Dermis microvascular lymphatic vessel endothelial cell (primary cell): ENCODE results near the gene AJAP1. TPM values are rescaled to one million over a fixed set of nuclear protein-coding genes. Genes with fewer than 3 reads are reported as not detected.

Experiments
- DNase-seq, 2 donors: peaks; one replicate each; pipeline versions ENCODE4 v3.0.0 to v3.0.0-alpha.2; 2010; ENCODE audit warnings: low read depth in 2 of 2
- total RNA-seq: library from RNA; depleted of rRNA; stranded (reverse); fragments of >200 nt; gene quantifications from 2 replicates; pipeline ENCODE4 v1.2.1, GENCODE V29; 2014

Gene AJAP1
- total RNA-seq, 1 donor from 2014 or later: under 0.01 TPM

GRCh38 chr1:4733446-4734177 lies 79.2 kb downstream of the AJAP1 start:
- no peak for DNase-seq

- DNase-seq: no peak
These were observed 79.8 kb downstream of the AJAP1 start for GRCh38 chr1:4734219-4734618.

DNA sequence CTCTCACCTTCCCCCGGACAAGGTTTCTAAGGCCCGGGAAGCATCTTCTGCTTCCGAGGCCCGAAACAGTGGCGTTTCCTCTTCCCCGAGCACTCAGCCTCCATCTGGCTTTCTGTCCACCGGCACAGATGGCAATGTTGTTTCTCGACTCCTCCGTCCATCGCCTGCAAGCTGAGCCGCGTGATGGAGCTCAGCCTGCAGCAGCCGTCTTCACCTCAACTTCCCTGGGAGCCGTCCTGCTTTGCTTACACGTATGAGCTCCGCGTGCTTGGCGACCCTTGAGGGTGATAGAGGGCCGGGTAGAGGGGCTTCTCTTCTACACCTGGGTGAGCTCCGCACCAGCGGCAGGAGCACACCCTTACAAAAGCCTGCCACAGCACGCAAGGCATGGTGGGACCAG lies 80.4 kb downstream of the AJAP1 start:
- DNase-seq: no peak

DNA sequence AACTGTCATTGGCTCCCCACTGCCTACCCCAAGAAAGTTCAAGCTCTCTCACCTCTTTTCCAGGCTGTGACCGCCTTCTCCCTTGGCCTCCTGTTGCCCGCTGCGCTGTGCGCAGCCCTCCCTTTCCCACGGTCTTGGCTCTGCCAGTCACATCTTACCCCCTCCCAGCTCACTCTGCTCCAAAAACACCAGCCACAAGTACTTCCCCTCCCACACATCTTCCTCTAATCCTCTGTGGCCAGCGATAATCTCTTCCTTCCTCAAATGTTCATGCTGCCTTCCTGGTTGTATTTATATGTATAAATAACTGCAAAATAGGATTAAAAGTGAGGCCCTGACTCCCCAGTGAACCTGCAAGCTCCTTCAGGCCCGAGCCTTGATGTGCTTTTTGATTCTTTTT lies 81.8 kb downstream of the AJAP1 start:
- no peak for DNase-seq

DNA sequence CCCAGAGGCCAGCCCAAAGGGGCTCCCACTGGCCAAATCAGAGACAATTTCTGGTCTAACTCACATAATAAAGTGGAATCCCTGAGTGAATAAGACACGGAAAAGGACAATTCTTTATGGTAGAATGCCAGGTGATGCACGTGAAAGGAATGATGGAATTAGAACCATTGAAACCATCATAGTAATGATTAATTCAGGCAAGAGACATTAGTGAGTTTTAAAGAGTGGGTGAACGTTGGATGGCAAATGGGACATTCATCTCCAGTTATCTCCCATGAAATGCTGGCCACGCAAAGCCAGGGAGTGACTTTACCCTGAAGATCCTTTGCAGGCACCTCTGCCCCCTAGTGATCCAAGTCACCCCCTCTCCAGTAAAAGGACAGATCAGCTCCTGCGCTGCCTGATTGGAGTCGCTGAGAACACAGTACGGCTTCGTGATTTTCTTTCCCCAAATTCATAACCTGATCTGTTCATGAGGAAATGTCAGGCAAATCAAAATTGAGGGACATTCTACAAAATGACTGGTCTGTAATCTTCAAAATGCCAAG lies 87.5 kb downstream of the AJAP1 start:
- no peak for DNase-seq

- DNase-seq: no peak
These were observed 89.8 kb downstream of the AJAP1 start for GRCh38 chr1:4743978-4744750.

GRCh38 chr1:4745560-4745959 lies 91.2 kb downstream of the AJAP1 start:
- DNase-seq: no peak

- no peak for DNase-seq
These were observed 95.0 kb downstream of the AJAP1 start for GRCh38 chr1:4749406-4749805.

DNA sequence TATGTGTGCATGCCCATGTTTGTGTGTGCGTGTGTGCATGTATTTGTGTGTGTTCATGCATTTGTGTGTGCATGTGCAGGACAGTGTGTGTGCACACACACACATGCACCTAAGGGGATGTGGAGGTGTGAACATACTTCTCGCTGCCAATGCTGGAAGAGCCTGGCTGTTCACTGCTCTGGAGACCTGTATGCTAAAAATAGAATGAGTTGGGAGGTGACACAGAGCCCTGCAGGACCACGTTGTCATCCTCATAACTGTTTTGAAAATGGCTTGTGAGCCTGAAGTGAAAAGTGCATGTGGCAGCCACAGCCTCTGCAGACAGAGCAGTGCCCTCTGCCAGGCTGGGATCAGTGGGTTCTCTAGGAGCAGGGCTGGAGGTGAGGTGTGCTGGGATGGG lies 95.8 kb downstream of the AJAP1 start:
- DNase-seq: no peak

DNA sequence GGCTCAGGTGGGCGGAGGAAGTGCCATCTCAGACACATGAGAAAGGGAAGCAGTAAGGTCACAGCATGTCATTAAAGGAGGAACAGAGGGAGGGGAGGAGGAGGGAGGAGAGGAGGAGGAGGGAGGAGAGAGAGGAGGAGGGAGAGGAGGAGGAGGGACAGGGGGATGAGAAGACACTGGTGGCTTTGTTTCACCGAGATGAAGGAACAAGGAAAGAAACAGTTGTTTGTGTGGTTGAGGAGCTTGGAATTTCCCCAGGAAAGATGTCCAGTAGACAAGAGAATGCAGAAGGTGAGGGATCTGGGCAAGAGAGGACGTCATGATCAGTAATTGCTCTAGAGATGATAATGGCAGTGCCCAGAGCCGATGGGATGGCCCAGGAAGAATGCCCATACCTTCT lies 97.7 kb downstream of the AJAP1 start:
- DNase-seq: no peak

GRCh38 chr1:4754816-4755215 lies 100.4 kb downstream of the AJAP1 start:
- DNase-seq: no peak

GRCh38 chr1:4755301-4755845 lies 101.0 kb downstream of the AJAP1 start:
- no peak for DNase-seq

- DNase-seq: no peak
These were observed 101.6 kb downstream of the AJAP1 start for GRCh38 chr1:4755864-4756504.

DNA sequence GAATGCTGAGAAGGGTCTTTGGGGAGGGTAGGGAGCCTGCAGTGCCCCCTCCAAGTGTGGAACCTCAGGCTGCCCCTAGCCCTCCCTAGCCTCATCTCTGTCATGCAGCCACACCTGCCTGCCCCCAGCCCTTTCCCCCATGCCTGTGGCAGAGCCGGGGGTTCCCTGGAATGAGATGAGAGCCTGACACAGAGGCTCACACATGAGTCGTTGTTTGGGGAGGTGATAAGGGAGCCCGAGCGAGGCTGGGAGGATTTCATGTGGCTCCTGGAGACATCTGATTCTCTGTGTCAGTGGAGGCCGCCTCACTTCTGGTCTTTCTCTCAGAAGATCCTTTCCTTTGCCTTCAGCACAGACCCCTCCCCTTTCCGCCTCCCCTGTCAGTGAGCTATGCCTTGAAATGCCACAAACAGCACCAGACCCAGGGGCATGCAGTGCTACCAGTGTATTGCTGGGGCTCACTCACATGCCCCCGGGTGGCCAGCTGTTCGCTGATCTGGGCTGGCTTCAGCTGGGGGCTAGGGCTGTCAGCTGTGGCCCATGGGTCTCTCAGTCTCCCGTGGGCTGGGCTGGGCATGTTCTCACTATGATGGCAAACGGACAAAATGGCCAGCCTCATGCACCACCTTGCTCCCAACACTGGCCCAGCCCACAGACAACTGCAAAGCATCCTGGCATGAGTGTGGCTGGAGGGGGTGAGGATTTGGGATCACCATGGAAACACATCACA lies 102.6 kb downstream of the AJAP1 start:
- DNase-seq: no peak

DNA sequence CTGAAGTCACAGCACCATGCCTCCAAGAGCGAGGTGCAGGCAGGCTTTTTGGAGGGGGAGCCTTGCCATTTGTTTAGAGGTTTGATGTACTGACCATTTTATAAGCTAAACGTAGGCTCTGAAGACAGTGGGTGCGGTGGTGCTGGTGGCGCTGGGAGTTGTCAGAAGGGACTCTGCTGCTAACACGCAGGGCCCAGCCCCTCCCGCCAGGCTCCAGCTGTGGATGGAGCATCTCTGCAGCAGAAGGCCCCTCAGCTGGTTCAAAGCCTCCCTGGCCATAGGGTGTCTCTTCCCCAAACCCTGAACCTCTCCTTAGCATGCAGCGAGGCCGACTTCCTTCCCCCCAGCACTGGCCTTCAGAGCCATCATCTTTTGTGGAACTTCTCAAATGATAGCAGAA lies 105.3 kb downstream of the AJAP1 start:
- DNase-seq: no peak

- DNase-seq: no peak
These were observed 105.7 kb downstream of the AJAP1 start for GRCh38 chr1:4760088-4760487.

DNA sequence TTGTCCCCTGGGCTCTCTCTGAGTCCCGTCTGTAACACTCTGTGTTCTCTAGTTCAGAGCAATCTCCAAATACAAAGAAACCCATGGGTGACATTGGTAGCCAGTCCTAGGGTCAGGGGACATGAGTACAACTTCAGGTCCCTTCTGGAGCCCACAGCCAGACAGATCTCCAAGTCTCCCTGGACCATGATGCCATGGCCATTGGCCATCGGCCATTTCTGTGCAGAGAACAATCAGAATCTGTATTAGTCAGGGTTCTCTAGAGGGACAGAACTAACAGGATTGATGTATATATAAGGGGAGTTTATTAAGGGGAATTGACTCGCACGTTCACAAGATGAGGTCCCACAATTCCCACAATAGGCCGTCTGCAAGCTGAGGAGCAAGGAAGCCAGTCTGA lies 106.9 kb downstream of the AJAP1 start:
- DNase-seq: no peak

DNA sequence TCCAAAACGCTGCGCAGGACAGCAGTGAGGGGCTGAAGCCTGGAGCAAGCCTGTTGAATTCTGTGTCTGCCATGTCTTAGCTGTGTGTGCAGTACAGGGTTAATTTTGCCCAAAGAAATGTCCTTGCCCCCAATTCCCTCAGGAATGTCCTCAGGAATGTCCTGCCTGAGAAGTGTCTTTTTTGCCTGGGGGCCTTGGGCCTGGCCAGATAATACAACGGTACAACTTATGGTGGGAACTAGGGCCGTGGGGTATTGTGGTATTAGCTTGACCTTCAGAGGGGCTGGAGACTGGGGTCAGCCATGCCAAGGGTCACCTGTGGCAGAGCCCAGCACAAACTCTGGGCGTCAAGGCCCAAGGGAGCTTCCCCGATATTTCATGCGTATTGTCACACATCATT lies 107.7 kb downstream of the AJAP1 start:
- no peak for DNase-seq

- no peak for DNase-seq
These were observed 112.9 kb downstream of the AJAP1 start for GRCh38 chr1:4767308-4767707.

DNA sequence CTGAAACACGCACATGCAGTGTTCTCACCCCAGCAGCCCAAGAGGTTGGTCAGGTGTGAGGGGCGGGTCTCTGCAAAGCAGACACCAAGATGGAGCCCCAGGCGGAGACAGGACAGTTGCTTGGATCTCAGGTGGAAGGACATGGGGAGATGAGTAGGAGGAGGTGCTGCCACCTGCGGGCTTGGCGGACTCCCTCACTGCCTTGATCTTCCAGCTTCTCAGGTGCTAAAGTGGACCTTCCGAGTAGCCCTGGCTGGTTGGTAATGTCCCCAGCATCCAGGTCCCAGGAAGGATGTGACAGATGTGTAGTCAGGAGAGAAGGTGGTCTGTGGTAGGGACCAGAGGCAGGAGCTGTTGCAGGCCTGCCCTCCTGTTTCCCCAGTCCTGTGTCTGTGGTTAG lies 114.1 kb downstream of the AJAP1 start:
- DNase-seq: no peak

GRCh38 chr1:4769516-4770280 lies 115.3 kb downstream of the AJAP1 start:
- DNase-seq: no peak
